GM19240 (cell line): ENCODE data around the gene NEURL4.
"Not testable (repeated sequence)": the region's sequence is repeated elsewhere in the genome, so short reads cannot be mapped to it uniquely, and the experiment has no call there.

Source experiments
- DNase-seq: peaks from one replicate; pipeline ENCODE4 v3.0.0; 2011; ENCODE audit warnings: low spot score; ENCODE audit not compliant: insufficient read length

Gene NEURL4

DNA sequence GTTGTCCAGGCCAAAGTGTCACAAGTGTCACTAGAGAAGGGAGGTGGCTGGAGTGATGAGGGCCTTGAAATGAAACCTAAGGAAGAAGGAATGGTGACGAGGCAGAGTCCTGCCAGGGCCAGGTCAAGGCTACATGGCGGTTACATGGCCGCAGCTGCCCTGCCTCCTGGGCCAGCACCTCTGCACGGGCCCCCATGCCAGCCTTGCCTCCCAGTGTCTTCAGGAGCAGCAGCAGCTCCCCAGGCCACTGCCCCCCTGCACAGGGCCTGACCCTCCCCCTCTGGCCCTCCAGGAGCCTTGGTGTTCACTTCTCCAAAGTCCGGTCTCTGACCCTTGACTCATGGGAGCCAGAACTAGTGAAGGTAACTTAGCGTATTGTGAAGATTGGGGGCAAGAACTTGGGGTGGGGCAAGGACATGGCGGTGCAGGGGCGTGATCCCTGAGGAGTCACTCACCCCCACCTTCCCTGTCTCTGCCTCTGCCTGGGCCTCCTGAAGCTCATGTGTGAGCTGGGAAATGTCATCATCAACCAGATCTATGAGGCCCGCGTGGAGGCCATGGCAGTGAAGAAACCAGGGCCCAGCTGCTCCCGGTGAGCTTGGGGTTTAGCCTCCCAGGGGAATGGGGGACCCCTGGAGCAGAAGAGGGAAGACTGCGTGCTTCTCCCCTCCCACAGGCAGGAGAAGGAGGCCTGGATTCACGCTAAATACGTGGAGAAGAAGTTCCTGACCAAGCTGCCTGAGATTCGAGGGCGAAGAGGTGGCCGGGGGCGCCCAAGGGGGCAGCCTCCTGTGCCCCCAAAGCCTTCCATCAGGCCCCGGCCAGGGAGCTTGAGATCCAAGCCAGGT is 18.7 kb upstream of the NEURL4 start:
- no peak for DNase-seq

- no peak for DNase-seq
These were observed 17.9 kb upstream of the NEURL4 start for GRCh38 chr17:7346761-7347614.

GRCh38 chr17:7343250-7343649 is 14.1 kb upstream of the NEURL4 start:
- DNase-seq, result no peak

- DNase-seq, result no peak
These were observed 12.7 kb upstream of the NEURL4 start for GRCh38 chr17:7341842-7342241.

- no peak for DNase-seq
These were observed 11.0 kb upstream of the NEURL4 start for GRCh38 chr17:7340179-7340578.

DNA sequence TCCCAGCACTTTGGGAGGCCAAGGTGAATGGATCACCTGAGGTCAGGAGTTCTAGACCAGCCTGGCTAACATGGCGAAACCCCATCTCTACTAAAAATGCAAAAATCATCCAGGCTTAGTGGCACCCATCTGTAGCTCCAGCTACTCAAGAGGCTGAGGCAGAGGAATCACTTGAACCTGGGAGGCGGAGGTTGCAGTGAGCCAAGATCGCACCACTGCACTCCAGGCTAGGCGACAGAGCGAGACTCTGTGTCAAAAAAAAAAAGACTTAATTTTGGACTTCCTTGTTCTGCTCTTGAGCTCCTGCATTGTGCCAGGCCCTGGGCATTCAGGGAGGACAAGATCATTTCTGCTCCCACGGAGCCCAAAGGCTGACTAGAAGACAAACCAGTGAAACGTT is 8.5 kb upstream of the NEURL4 start:
- not testable (repeated sequence) for DNase-seq

DNA sequence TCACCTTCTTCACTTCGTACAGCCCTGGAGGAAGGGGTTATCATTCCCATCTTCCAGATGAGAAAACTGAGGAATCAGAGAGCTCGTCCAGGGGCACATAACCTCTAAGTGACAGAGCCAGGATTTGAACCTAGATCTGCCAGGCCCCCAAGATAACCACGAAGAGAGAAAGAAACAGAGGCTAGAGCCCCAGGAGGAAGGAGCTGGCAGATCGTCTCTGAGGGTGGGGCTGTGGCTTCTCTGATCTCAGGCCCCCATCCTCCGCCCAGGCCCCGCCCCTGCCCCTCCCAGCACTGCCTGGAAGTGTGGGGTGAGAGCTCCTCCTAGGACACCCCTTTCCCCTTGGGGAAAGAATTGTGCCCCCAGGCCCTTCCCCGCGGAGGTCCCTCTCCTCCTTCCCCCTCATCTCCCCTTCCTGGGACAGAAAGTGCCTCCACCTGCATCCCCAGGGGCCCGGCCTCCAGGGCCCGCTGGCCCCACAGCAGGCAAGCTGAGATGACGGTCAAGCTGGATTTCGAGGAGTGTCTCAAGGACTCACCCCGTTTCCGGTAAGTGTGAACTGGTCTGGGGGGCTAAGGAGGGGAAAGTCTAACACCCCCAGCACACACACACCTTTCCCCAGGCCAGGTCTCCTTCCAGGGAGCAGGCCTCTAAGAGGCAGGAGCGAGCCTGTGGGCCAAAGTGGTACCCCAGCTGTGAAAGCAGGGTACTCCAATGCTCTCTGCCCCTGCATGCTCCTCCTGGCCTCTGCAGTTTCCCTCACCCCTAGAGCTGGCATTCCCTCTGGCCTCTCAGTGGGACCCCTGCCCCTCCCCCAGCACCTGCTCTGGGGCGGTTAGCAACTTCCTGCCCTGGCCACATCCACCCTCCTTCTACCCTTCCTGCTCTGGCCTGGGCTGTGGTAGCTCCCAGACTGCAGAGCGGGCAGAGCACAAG is 7.4 kb upstream of the NEURL4 start, which contains the start of gene ACAP1:
Gene ACAP1, plus strand, starts transcription at position 290 of the 936 bp plus-strand sequence. Its CDS starts 206 bp downstream, at position 496.
- peak; percentile 63 for DNase-seq

DNA sequence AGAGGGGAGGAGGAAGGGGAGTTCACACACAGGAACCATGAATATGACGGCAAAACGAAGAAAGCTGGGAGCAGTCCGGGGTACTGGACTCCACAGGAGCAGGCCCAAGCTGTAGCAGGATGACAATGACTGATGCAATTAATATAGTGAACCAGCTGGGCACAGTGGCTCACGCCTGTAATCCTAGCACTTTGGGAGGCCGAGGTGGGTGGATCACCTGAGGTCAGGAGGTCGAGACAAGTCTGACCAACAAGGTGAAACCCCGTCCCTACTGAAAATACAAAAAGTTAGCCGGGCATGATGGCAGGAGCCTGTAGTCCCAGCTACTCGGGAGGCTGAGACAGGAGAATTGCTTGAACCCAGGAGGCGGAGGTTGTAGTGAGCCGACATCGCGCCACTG is 6.6 kb upstream of the NEURL4 start:
- DNase-seq, result not testable (repeated sequence)

- DNase-seq, result no peak
These were observed 5.9 kb upstream of the NEURL4 start for GRCh38 chr17:7334938-7335538.

DNA sequence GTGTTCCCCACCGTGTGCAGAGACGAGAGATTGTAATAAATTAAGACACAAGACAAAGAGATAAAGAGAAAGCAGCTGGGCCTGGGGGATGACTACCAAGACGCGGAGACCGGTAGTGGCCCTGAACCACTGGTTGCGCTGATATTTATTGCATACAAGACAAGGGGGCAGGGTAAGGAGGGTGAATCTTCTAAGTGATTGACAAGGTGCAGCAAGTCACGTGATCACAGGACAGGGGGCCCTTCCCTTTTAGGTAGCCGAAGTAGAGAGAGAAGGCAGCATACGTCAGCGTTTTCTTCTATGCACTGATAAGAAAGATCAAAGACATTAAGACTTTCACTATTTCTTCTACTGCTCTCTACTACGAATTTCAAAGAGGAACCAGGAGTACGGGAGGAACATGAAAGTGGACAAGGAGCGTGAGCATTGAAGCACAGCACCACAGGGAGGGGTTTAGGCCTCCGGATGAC is 3.5 kb upstream of the NEURL4 start:
- not testable (repeated sequence) for DNase-seq

- DNase-seq, result no peak
These were observed 3.0 kb upstream of the NEURL4 start for GRCh38 chr17:7332111-7332510.

DNA sequence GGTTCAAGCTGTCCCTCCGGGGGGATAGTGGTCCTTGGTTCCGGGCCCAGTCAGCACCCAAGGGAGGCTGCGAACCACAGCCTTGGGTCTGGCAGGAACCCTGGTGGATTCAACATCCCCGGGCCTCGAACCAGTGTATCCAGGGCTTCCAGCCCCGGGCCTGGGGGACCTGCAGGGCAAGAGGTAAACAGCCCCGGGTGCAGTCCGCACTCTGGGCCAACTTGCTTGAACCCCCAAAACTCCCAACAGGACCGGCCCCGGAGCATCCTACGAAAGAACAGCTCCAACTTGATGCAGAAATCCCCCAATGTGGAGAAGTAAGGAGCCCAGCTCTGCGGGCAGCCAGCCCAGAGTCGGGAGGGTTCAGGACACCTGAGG is 1.5 kb upstream of the NEURL4 start:
- no peak for DNase-seq

DNA sequence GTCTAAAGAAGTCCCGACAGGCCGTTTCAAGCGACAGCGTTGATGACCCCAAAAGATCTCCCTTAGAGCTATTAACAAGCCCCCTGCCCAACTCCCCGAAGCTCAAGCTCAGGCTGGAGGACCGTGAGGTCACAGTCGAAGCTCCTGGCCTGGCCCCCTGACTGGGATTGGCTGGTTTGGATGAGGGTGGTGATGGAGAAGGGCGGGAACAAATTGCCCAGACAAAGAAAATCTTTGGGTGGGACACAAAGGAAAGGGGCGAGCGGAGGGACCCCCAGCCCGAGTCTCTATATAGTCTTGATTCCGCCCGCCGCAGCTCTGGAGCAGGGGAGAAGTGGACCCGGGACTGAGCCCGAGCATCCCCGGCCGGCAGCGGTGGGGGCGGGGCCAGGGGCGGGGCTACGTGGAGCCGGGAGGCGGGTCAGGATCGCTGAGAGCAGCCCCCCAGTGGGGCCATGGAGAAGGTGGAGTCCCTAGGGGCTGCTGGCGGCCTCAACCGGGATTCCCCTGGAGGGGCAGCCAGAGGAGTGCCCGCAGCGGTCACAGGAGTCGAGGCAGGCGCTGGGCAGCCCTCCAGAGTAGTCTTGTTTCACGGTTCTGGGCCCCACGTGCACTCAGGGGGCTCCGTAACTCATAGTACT is 982 bp upstream of the NEURL4 start:
- DNase-seq, result peak; percentile 69

- DNase-seq, result peak; percentile 89
These were observed 350 bp upstream of the NEURL4 start for GRCh38 chr17:7329374-7329996.

DNA sequence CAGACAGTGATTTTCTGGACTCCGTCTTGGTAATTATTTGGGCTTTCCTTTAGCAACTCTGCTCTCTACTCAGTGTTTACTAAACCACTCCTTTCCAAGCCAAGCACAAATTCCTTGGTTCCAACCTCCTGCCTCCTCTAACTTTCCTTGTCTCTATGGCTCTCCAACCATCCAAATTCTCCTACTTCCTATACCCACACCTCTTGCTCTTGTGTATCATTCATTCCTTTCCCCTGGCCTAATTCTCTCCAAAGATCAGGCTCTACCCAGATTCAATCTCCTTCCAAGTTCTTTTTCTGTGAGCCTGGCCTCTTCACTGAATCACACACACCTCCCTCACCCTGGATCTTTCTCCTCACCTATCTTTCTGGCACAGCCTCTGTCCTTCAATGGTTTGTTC is 1.1 kb downstream of the NEURL4 start:
- DNase-seq, result no peak

DNA sequence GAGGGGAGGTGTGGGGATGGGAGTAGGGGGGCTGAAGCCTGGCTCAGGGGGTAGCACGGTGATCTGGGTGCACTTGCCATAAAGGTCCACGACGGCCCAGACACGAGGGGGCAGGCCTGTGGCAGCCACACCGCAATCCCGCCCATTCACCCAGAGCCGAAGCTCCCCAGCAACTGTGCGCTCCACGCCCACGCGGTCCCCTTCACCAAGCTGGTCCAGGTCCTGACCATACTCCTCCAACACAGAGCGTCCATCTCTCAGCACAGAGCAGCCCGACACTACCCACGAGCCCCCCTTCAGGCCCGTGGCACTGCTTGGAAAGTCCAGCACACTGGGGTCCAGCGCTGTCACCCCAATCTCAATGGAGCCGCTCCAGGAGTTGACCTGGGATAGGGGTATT is 1.6 kb downstream of the NEURL4 start:
- DNase-seq, result no peak

GRCh38 chr17:7327056-7327455 is 2.1 kb downstream of the NEURL4 start:
- DNase-seq, result no peak

GRCh38 chr17:7326186-7326585 is 2.9 kb downstream of the NEURL4 start:
- DNase-seq, result no peak

- DNase-seq, result no peak
These were observed 4.1 kb downstream of the NEURL4 start for GRCh38 chr17:7325031-7325528.

DNA sequence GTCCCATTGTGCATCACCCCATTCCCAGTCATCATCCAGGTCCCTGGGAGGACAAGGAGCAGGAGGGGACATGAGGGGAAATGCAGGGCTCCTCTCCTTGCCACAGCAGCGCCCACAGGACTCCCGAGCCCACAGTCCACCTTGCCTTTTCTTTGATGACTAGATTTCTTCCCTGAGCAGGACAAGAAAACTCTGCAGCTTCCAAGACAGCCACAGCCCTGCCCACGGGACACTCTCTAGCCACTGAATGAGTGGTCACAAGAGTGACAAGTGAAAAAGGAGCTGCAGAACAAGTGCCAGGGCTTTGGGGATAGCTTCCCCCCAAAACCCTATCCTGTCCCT is 4.7 kb downstream of the NEURL4 start:
- no peak for DNase-seq
